ENCODE results near the gene THADA.

DNA sequence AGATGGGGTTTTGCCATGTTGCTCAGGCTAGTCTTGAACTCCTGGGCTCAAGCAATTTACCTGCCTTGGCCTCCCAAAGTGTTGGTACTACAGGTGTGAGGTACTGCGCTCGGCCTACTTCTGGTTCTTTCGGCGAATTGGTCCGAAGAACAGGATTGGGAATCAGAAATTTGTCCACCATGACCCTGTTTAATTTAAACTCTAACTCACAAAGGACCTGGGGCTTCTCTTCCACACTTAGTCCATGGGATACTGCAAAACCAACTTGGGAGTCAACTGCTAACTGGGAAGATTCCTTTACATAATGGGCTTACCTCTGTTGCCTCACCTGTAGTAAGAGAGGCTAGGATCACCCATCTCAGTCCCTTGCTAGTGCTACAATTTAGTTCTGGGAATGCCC lies 289.6 kb downstream of the THADA start:
- TF ChIP-seq, protein P1, sequence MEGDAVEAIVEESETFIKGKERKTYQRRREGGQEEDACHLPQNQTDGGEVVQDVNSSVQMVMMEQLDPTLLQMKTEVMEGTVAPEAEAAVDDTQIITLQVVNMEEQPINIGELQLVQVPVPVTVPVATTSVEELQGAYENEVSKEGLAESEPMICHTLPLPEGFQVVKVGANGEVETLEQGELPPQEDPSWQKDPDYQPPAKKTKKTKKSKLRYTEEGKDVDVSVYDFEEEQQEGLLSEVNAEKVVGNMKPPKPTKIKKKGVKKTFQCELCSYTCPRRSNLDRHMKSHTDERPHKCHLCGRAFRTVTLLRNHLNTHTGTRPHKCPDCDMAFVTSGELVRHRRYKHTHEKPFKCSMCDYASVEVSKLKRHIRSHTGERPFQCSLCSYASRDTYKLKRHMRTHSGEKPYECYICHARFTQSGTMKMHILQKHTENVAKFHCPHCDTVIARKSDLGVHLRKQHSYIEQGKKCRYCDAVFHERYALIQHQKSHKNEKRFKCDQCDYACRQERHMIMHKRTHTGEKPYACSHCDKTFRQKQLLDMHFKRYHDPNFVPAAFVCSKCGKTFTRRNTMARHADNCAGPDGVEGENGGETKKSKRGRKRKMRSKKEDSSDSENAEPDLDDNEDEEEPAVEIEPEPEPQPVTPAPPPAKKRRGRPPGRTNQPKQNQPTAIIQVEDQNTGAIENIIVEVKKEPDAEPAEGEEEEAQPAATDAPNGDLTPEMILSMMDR (IDR thresholded peaks at IDR 0.05): no peak
- TF ChIP-seq POLR2A (IDR thresholded peaks at IDR 0.05) (no peak), EP300 (IDR thresholded peaks at IDR 0.05) (no peak)

Measured in upper lobe of left lung (tissue), 4 donors.